ENCODE data around the gene NACC2. TPM values are rescaled to one million over a fixed set of nuclear protein-coding genes. Genes with fewer than 3 reads are reported as not detected.

NACC2 gene
- total and polyA plus RNA-seq, 10 of the 15 experiments (the other 5 are each of a cell fraction or from before 2014, with no cell fraction given) = 0.66 to 14.7 (median 3.5) TPM

DNA sequence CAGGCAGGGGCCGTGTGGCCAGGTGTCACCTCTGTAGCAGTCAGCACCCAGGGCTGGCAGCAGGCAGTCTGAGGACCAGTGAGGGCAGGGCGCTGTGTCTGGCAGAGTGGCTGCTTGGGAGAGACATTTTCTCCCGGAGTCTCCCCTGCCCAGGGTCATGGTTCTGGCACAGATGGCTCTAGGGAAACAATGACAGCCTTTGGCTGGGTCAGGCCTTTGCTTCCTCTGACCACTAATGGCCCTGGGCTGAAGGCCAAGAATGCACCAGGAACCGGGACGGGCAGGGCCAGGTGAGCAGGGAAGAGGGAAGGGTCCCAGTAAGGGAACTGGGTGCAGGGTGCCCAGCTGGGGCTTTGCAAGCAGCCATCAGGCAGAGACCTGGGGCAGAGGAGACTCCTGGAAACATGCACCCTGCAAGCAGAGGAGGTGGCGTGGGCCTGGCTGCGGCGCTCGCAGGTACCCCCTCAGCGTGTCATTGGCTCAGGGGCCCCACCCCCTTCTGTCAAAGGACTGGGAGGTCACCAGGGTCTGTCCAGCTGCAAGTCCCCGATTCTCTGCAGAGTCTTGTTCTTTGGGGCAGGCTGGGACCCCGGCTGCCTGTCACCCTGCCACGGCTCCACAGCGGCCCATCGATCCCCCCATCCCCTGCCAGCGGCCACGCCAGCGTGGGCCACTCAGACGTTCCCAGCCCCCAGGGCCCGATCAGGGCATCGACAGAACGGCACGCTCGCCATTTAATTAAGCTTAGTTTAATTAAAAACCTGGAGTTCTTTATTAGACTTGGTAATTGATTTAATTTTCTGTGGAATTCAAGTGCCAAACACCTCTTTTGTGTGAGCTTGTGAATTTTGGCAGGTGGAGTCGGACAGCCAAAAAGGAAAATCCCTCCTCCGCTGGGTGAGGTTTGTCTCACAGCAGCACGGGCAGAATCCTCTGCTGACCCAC, 42.5 kb upstream of the NACC2 start:
- no peak overlapping the region for H3K4me3 ChIP-seq
- intact Hi-C loops (cut with micrococcal nuclease; ENCODE audit: unreplicated experiment) = no loop called here
- H2AFZ ChIP-seq (ENCODE audit: control insufficient read depth, low read depth, low read length) = no peak overlapping the region
- DNase-seq (ENCODE audit: low read depth, low spot score) = no peak
- no TSS peak for BruUV-seq (replicated peaks)
- ATAC-seq = no peak
- no peaks in the 10 kb centered on the region for H3K79me2 ChIP-seq (ENCODE audit: control insufficient read depth, insufficient read depth, low read length)
- H3K9ac ChIP-seq (ENCODE audit: control insufficient read depth, insufficient read depth, low read length) = no peak overlapping the region
- H3K9me3 ChIP-seq (replicated peaks; ENCODE audit: control insufficient read depth, insufficient read depth, low read length) = no peaks in the 10 kb centered on the region
- H3K4me2 ChIP-seq (ENCODE audit: control insufficient read depth, insufficient read depth) = no peak overlapping the region
- peaks cover 0 to 2% of the 10 kb centered on the region in 2 experiments; a peak in 2 of 4 replicates for H3K27me3 ChIP-seq (replicated peaks in 1 of 2; ENCODE audit: control insufficient read depth in 2 of 2, insufficient read depth in 2 of 2, low read length in 1 of 2)
- TF ChIP-seq NRF1 (conservative IDR thresholded peaks at IDR 0.05; ENCODE audit: low read depth, low read length) = no peak
- TF ChIP-seq, protein P1, sequence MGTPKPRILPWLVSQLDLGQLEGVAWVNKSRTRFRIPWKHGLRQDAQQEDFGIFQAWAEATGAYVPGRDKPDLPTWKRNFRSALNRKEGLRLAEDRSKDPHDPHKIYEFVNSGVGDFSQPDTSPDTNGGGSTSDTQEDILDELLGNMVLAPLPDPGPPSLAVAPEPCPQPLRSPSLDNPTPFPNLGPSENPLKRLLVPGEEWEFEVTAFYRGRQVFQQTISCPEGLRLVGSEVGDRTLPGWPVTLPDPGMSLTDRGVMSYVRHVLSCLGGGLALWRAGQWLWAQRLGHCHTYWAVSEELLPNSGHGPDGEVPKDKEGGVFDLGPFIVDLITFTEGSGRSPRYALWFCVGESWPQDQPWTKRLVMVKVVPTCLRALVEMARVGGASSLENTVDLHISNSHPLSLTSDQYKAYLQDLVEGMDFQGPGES (IDR thresholded peaks at IDR 0.05) = no peak
- TF ChIP-seq, protein P2, sequence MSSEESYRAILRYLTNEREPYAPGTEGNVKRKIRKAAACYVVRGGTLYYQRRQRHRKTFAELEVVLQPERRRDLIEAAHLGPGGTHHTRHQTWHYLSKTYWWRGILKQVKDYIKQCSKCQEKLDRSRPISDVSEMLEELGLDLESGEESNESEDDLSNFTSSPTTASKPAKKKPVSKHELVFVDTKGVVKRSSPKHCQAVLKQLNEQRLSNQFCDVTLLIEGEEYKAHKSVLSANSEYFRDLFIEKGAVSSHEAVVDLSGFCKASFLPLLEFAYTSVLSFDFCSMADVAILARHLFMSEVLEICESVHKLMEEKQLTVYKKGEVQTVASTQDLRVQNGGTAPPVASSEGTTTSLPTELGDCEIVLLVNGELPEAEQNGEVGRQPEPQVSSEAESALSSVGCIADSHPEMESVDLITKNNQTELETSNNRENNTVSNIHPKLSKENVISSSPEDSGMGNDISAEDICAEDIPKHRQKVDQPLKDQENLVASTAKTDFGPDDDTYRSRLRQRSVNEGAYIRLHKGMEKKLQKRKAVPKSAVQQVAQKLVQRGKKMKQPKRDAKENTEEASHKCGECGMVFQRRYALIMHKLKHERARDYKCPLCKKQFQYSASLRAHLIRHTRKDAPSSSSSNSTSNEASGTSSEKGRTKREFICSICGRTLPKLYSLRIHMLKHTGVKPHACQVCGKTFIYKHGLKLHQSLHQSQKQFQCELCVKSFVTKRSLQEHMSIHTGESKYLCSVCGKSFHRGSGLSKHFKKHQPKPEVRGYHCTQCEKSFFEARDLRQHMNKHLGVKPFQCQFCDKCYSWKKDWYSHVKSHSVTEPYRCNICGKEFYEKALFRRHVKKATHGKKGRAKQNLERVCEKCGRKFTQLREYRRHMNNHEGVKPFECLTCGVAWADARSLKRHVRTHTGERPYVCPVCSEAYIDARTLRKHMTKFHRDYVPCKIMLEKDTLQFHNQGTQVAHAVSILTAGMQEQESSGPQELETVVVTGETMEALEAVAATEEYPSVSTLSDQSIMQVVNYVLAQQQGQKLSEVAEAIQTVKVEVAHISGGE (CRISPR knock-in tag; IDR thresholded peaks at IDR 0.05) = no peak
- TF ChIP-seq POLR2A (IDR thresholded peaks at IDR 0.05; ENCODE audit: low read depth, low read length) = no peak
- TF ChIP-seq CEBPB (IDR thresholded peaks at IDR 0.05; ENCODE audit: borderline replicate concordance in 1 of 2, low read depth in 2 of 2, low read length in 2 of 2) = no peak
- TF ChIP-seq EED (IDR thresholded peaks at IDR 0.05; ENCODE audit: low read depth) = no peak
- TF ChIP-seq SMC3 (IDR thresholded peaks at IDR 0.05; ENCODE audit: borderline replicate concordance, low read length) = no peak
- no peak for TF ChIP-seq RCOR1 (conservative IDR thresholded peaks at IDR 0.05; ENCODE audit: low read depth, low read length)
- H3K4me1 ChIP-seq (ENCODE audit: control insufficient read depth, insufficient read depth, low read length) = no peaks in the 10 kb centered on the region
- H3K27ac ChIP-seq (ENCODE audit: control insufficient read depth, insufficient read depth) = no peak overlapping the region
- SMC1A ChIA-PET (ENCODE audit: uncharacterized antibody, unreplicated experiment) = no interaction called here
- no peaks in the 10 kb centered on the region for H3K36me3 ChIP-seq (ENCODE audit: control insufficient read depth in 2 of 2, insufficient read depth in 2 of 2, low read length in 1 of 2)
- POLR2A ChIA-PET = no interaction called here
- in situ Hi-C loops (cut with MboI) = no loop called here
- CTCF ChIA-PET = interaction anchor here (1.1 to 2.7 kb wide), 5 partner anchors 9 to 274 kb away, joined by 3 to 11 read pairs (median 4); no protein-coding TSS in a partner anchor
- WGBS (ENCODE audit: insufficient coverage, insufficient replicate concordance, low lambda C conversion rate, missing lambda C conversion rate) = 54% methylated on average over 26 of the region's 27 CpGs
- RAD21 ChIA-PET (ENCODE audit: unreplicated experiment) = interaction anchor here (1.8 kb wide), 1 partner anchor 48 kb away, joined by 6 read pairs; no protein-coding TSS in a partner anchor
- FAIRE-seq = no peak
- H4K20me1 ChIP-seq (ENCODE audit: control insufficient read depth, insufficient read depth) = no peaks in the 10 kb centered on the region

All from GM12878 (cell line).